Endothelial cell of umbilical vein (primary cell): ENCODE measurements around the gene DBP.

Source experiments
- FOS ChIP-seq: IDR thresholded peaks from 2 replicates; pipeline ENCODE4 v1.6.1; 2011; ENCODE audit warnings: mild to moderate bottlenecking, low read length, moderate library complexity, borderline replicate concordance; ENCODE audit not compliant: insufficient read depth
- JUN ChIP-seq: IDR thresholded peaks from 2 replicates; pipeline ENCODE4 v1.6.1; 2011; ENCODE audit warnings: borderline replicate concordance, low read depth; ENCODE audit not compliant: insufficient read length, insufficient read depth
- POLR2AphosphoS5 ChIP-seq: IDR thresholded peaks from 2 replicates; pipeline ENCODE4 v1.6.1; 2012; ENCODE audit warnings: low read depth, mild to moderate bottlenecking, control low read depth, low read length, moderate library complexity; ENCODE audit not compliant: insufficient read depth
- TF ChIP-seq, protein P1 (sequence below), 2 donors: IDR thresholded peaks; 1 replicate in 1 of 2; 2 replicates in 1 of 2; pipeline ENCODE4 v1.5.1; 2011; ENCODE audit warnings: low read length in 2 of 2, mild to moderate bottlenecking in 2 of 2, moderate library complexity in 2 of 2, control low read depth in 1 of 2, inconsistent platforms in 1 of 2, low read depth in 1 of 2; ENCODE audit not compliant: insufficient read depth in 1 of 2; ENCODE audit errors: extremely low read depth in 1 of 2

DNA sequence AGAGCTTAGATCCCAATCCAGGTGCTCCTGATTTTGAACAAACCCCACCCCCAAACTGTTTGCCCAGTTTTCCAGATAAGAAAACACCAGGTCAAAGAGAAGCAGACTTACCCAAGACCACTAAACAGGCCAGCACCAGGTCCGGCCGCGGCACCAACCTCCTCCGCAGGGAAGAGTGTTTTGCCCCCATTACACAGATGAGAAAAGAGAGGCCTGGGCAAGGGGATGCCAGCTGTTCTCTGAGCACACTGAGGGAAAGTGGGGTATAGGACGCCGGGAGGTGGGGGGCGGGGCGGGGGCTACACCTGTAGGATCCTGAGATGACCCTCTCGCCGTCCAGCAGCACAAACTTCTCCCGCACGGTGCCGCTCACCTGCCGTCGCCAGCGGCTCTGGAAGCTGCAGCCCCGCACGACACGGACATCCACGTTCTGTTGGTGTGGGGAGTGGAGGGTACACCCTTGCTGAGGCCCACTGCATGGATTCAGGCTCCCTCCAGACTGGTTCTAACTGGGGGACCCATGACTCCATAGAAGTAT lies 27.5 kb downstream of the DBP start:
- no peak for TF ChIP-seq JUN
- TF ChIP-seq FOS, result no peak
- TF ChIP-seq, protein P1, sequence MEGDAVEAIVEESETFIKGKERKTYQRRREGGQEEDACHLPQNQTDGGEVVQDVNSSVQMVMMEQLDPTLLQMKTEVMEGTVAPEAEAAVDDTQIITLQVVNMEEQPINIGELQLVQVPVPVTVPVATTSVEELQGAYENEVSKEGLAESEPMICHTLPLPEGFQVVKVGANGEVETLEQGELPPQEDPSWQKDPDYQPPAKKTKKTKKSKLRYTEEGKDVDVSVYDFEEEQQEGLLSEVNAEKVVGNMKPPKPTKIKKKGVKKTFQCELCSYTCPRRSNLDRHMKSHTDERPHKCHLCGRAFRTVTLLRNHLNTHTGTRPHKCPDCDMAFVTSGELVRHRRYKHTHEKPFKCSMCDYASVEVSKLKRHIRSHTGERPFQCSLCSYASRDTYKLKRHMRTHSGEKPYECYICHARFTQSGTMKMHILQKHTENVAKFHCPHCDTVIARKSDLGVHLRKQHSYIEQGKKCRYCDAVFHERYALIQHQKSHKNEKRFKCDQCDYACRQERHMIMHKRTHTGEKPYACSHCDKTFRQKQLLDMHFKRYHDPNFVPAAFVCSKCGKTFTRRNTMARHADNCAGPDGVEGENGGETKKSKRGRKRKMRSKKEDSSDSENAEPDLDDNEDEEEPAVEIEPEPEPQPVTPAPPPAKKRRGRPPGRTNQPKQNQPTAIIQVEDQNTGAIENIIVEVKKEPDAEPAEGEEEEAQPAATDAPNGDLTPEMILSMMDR (IDR thresholded peaks at IDR 0.05; ENCODE audit: extremely low read depth in 1 of 2, insufficient read depth in 1 of 2, low read depth in 1 of 2, low read length in 2 of 2), result no peak
- TF ChIP-seq POLR2AphosphoS5, result no peak
